Cardiac fibroblast (primary cell): ENCODE measurements around the gene CLHC1.
"Not testable (repeated sequence)": the region's sequence is repeated elsewhere in the genome, so short reads cannot be mapped to it uniquely, and the experiment has no call there.

ENCODE experiments used
- DNase-seq, 2 donors: peaks; one replicate each; pipeline versions ENCODE4 v3.0.0 to v3.0.0-alpha.2; 2010; ENCODE audit warnings: low read depth in 2 of 2
- H3K4me3 ChIP-seq, 2 donors: replicated peaks in 1 of 2; 1 replicate in 1 of 2; 2 replicates in 1 of 2; pipeline ENCODE4 v1.5.1; 2011; ENCODE audit warnings: low read depth in 2 of 2, low read length in 2 of 2, mild to moderate bottlenecking in 2 of 2, moderate library complexity in 1 of 2
- CTCF ChIP-seq: IDR thresholded peaks from one replicate; pipeline ENCODE4 v1.5.1; 2011; ENCODE audit warnings: low read depth, mild to moderate bottlenecking, low read length, inconsistent platforms

CLHC1 gene

GRCh38 chr2:55268288-55268906, 36.3 kb upstream of the CLHC1 start:
- no peak for TF ChIP-seq CTCF
- DNase-seq, result no peak
- peak overlapping the region; percentile 70 to 93 for H3K4me3 ChIP-seq

GRCh38 chr2:55259586-55259985, 27.5 kb upstream of the CLHC1 start:
- H3K4me3 ChIP-seq, DNase-seq: not testable (repeated sequence)

- H3K4me3 ChIP-seq, result no peak overlapping the region
- no peak for DNase-seq
- no peak for TF ChIP-seq CTCF
Observed at GRCh38 chr2:55252832-55253231, 20.7 kb upstream of the CLHC1 start.

- DNase-seq, result no peak
- no peak for TF ChIP-seq CTCF
- no peak overlapping the region for H3K4me3 ChIP-seq
Observed at GRCh38 chr2:55247025-55247424, 14.9 kb upstream of the CLHC1 start.

GRCh38 chr2:55245411-55245810, 13.3 kb upstream of the CLHC1 start:
- no peak for TF ChIP-seq CTCF

GRCh38 chr2:55242617-55243016, 10.5 kb upstream of the CLHC1 start:
- H3K4me3 ChIP-seq, result no peak overlapping the region
- DNase-seq, result no peak
- TF ChIP-seq CTCF, result no peak

More at GRCh38 chr2:55245411-55245810, 13.3 kb upstream of the CLHC1 start:
- no peak overlapping the region for H3K4me3 ChIP-seq
- no peak for DNase-seq

- not testable (repeated sequence) for DNase-seq, H3K4me3 ChIP-seq
Observed at GRCh38 chr2:55241582-55241981, 9.5 kb upstream of the CLHC1 start.

- no peak for TF ChIP-seq CTCF
- DNase-seq, result no peak
- H3K4me3 ChIP-seq, result no peak overlapping the region
Observed at GRCh38 chr2:55239656-55240222, 7.6 kb upstream of the CLHC1 start.
